ENCODE data around the gene ZNF469. TPM values are rescaled to one million over a fixed set of nuclear protein-coding genes. Genes with fewer than 3 reads are reported as not detected.

ZNF469 gene
- total RNA-seq, 1 experiment from 2014 or later = 3.2 TPM

- TF ChIP-seq, protein P1, sequence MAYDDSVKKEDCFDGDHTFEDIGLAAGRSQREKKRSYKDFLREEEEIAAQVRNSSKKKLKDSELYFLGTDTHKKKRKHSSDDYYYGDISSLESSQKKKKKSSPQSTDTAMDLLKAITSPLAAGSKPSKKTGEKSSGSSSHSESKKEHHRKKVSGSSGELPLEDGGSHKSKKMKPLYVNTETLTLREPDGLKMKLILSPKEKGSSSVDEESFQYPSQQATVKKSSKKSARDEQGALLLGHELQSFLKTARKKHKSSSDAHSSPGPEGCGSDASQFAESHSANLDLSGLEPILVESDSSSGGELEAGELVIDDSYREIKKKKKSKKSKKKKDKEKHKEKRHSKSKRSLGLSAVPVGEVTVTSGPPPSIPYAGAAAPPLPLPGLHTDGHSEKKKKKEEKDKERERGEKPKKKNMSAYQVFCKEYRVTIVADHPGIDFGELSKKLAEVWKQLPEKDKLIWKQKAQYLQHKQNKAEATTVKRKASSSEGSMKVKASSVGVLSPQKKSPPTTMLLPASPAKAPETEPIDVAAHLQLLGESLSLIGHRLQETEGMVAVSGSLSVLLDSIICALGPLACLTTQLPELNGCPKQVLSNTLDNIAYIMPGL (CRISPR knock-in tag; IDR thresholded peaks at IDR 0.05) = no peak
- no peak for TF ChIP-seq SMAD4 (CRISPR knock-in tag; IDR thresholded peaks at IDR 0.05)
These were observed 2.4 kb downstream of the ZNF469 start (continued) for GRCh38 chr16:88385112-88385594.

DNA sequence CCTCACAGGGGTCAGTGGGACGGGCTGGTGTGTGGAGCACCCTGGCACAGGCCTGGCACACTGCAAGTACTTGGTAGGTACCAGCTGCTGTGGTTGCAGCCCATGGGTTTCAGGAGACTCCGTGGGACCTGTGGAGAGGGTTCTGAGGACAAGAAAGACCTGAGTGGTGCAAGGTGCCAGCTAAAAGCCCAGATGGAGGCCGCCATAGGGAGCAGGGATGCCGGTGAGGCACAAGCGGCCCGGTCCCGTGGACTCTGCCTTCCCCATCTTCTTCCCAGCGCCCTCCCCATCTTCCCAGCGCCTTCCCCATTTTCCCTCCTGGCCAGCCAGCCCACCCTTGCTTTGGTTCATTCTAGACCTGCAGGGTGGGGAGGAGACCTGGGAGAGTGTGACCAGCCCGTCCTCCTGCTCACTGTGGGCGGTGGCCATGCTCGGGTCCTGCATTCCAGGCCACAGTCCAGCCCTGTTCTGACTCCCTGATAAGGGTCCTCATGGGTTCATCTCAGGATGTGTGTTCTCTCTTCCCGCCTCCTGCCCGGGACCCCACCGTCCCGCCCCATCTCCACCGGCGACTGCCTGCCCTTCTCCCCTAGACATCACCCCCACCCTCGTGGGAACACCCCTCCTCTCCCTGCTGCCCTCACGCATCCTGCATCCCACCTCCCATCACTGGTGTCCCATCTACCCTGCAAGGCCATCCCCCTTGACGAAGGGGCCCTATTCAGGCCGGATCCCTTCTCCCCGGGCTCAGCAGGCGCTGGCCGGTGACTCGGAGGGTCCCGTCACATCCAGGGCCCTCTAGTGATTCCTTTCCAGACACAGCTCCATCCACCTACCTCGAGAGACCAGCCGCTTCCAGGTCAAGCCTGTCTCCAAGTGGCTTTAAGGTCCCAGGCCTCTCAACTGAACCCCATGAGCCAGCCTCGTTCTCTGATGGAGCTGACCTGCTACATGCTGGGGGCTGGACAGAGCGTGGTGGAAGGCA is 3.4 kb downstream of the ZNF469 start:
- TF ChIP-seq IRF1 (CRISPR knock-in tag; IDR thresholded peaks at IDR 0.05) (no peak), PRDM15 (CRISPR knock-in tag; IDR thresholded peaks at IDR 0.05) (no peak), TEAD1 (CRISPR knock-in tag; IDR thresholded peaks at IDR 0.05) (no peak), JUN (CRISPR knock-in tag; IDR thresholded peaks at IDR 0.05) (no peak), NR2C2 (CRISPR knock-in tag; IDR thresholded peaks at IDR 0.05) (no peak), MYBL2 (CRISPR knock-in tag; IDR thresholded peaks at IDR 0.05) (no peak), SMAD3 (CRISPR knock-in tag; IDR thresholded peaks at IDR 0.05; ENCODE audit: borderline replicate concordance) (no peak), ATF2 (CRISPR knock-in tag; IDR thresholded peaks at IDR 0.05; ENCODE audit: borderline replicate concordance, low read depth) (no peak), IRF2 (CRISPR knock-in tag; IDR thresholded peaks at IDR 0.05; ENCODE audit: borderline replicate concordance, low read depth) (no peak), ZNF416 (CRISPR knock-in tag; IDR thresholded peaks at IDR 0.05) (no peak)
- TF ChIP-seq, protein P2, sequence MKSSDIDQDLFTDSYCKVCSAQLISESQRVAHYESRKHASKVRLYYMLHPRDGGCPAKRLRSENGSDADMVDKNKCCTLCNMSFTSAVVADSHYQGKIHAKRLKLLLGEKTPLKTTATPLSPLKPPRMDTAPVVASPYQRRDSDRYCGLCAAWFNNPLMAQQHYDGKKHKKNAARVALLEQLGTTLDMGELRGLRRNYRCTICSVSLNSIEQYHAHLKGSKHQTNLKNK (CRISPR knock-in tag; IDR thresholded peaks at IDR 0.05) = no peak
- TF ChIP-seq, protein P3, sequence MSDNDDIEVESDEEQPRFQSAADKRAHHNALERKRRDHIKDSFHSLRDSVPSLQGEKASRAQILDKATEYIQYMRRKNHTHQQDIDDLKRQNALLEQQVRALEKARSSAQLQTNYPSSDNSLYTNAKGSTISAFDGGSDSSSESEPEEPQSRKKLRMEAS (CRISPR knock-in tag; IDR thresholded peaks at IDR 0.05) = no peak
- no peak overlapping the region for H3K4me3 Mint-ChIP-seq
- H3K27ac Mint-ChIP-seq = no peak overlapping the region
- peaks cover 12% of the 10 kb centered on the region for H3K4me1 Mint-ChIP-seq
- no peaks in the 10 kb centered on the region for H3K9me3 Mint-ChIP-seq
- ATAC-seq (no peak), DNase-seq (ENCODE audit: low spot score) (no peak)
- ChIA-PET CTCF (no interaction called here), POLR2A (no interaction called here)
- H3K36me3 Mint-ChIP-seq = no peaks in the 10 kb centered on the region
- H3K27me3 Mint-ChIP-seq (ENCODE audit: low read depth) = peaks cover 38% of the 10 kb centered on the region

Measured in WTC11 (cell line).